HT-29 (cell line): Measurements from ENCODE around the gene METTL1. TPM values are rescaled to one million over a fixed set of nuclear protein-coding genes. Genes with fewer than 3 reads are reported as not detected.

ENCODE experiments used
- DNase-seq: peaks from one replicate; pipeline ENCODE4 v3.0.0-alpha.2; 2015; ENCODE audit warnings: low spot score
- total RNA-seq: library from RNA; depleted of rRNA; stranded (reverse); fragments of >200 nt; shearing (Covaris generic); gene quantifications from 2 replicates; pipeline ENCODE4 v1.2.3, GENCODE V29; 2014

METTL1 gene
- total RNA-seq, 1 experiment from 2014 or later, result 25.7 TPM

- no peak for DNase-seq
Observed at GRCh38 chr12:57738661-57739237, 33.2 kb downstream of the METTL1 start, which contains the start of gene AGAP2. TSS of gene AGAP2 (minus strand) at chr12:57738742. CDS start at chr12:57738246, 496 bp downstream.

GRCh38 chr12:57737467-57738460, 34.1 kb downstream of the METTL1 start:
- DNase-seq, result no peak

GRCh38 chr12:57736741-57737466, 35.0 kb downstream of the METTL1 start:
- DNase-seq, result no peak

- DNase-seq, result no peak
Observed at GRCh38 chr12:57735952-57736740, 35.8 kb downstream of the METTL1 start.

GRCh38 chr12:57735198-57735855, 36.6 kb downstream of the METTL1 start:
- no peak for DNase-seq

GRCh38 chr12:57734591-57734990, 37.3 kb downstream of the METTL1 start:
- no peak for DNase-seq

GRCh38 chr12:57733928-57734327, 38.0 kb downstream of the METTL1 start:
- no peak for DNase-seq

- no peak for DNase-seq
Observed at GRCh38 chr12:57732726-57733593, 38.9 kb downstream of the METTL1 start.

GRCh38 chr12:57732270-57732669, 39.6 kb downstream of the METTL1 start:
- DNase-seq, result no peak

GRCh38 chr12:57731411-57732080, 40.4 kb downstream of the METTL1 start:
- DNase-seq, result no peak

GRCh38 chr12:57730336-57731067, 41.4 kb downstream of the METTL1 start:
- no peak for DNase-seq

GRCh38 chr12:57729321-57729844, 42.5 kb downstream of the METTL1 start:
- no peak for DNase-seq

GRCh38 chr12:57727758-57728395, 44.0 kb downstream of the METTL1 start:
- DNase-seq, result no peak

- DNase-seq, result no peak
Observed at GRCh38 chr12:57726884-57727757, 44.8 kb downstream of the METTL1 start.

GRCh38 chr12:57726151-57726883, 45.6 kb downstream of the METTL1 start:
- peak; percentile 80 for DNase-seq

GRCh38 chr12:57725851-57726150, 46.1 kb downstream of the METTL1 start:
- DNase-seq, result no peak
